ENCODE results near the gene ABHD17A.

GRCh38 chr19:1862424-1863327, 22.6 kb downstream of the ABHD17A start:
- TF ChIP-seq CTCF (IDR thresholded peaks at IDR 0.05) (no peak), POLR2A (IDR thresholded peaks at IDR 0.05) (no peak)

Measured in uterus (tissue), 2 donors.